ENCODE measurements around the gene WIPI1. TPM values are rescaled to one million over a fixed set of nuclear protein-coding genes. Genes with fewer than 3 reads are reported as not detected.
A peak's percentile ranks its signal among the peaks of the same experiment; 100 is the strongest.
"Not testable (repeated sequence)": the region's sequence is repeated elsewhere in the genome, so short reads cannot be mapped to it uniquely, and the experiment has no call there.

Gene WIPI1
- total RNA-seq, 2 experiments from 2014 or later: 34.4 to 43.5 TPM

GRCh38 chr17:68495081-68495480 is 37.8 kb upstream of the WIPI1 start:
- Histone ChIP-seq H3K79me2 (ENCODE audit: insufficient read depth, low read depth, low read length) (no peaks in the 10 kb centered on the region), H3K4me1 (ENCODE audit: insufficient read depth, low read length, poor library complexity, severe bottlenecking) (peaks cover 62% of the 10 kb centered on the region), H3K9me3 (ENCODE audit: low read length) (peaks cover 11% of the 10 kb centered on the region; the same call in 1 of the 2 replicates), H3K4me3 (ENCODE audit: low read depth, low read length, poor library complexity, severe bottlenecking) (no peak overlapping the region), H4K20me1 (ENCODE audit: insufficient read depth, low read length) (no peaks in the 10 kb centered on the region), H3K36me3 (ENCODE audit: insufficient read depth, low read length) (peaks cover 5% of the 10 kb centered on the region; the same call in 1 of the 2 replicates), H3K9me2 (ENCODE audit: insufficient read depth, low read length) (no peaks in the 10 kb centered on the region), H2AFZ (ENCODE audit: low read length) (no peak overlapping the region), H3K4me2 (ENCODE audit: low read length) (no peak overlapping the region), H3K27ac (ENCODE audit: low read depth, low read length, poor library complexity, severe bottlenecking) (peak overlapping the region; percentile 95)
- no peak for TF ChIP-seq CTCF (conservative IDR thresholded peaks at IDR 0.05; ENCODE audit: low read length)
- TF ChIP-seq EZH2phosphoT487 (IDR thresholded peaks at IDR 0.05; ENCODE audit: borderline replicate concordance, low read depth, low read length): no peak
- POLR2A ChIA-PET: interaction anchor here (0.7 to 4.8 kb wide), 4 partner anchors 9 to 271 kb away, joined by 3 to 81 read pairs (median 8); partner anchors contain the start of gene PRKAR1A
- BruUV-seq (replicated peaks): no TSS peak
- intact Hi-C loops (cut with micrococcal nuclease; ENCODE audit: unreplicated experiment): no loop called here
- CTCF ChIA-PET (ENCODE audit: unreplicated experiment): interaction anchor here (1.3 kb wide), 1 partner anchor 9 kb away, joined by 3 read pairs; no protein-coding TSS in a partner anchor
- no peak for DNase-seq (ENCODE audit: low spot score)

GRCh38 chr17:68492394-68493054 is 35.2 kb upstream of the WIPI1 start:
- POLR2A ChIA-PET: interaction anchor here (0.7 to 1.9 kb wide), 6 partner anchors 7 to 55 kb away, joined by 3 to 9 read pairs (median 4); no protein-coding TSS in a partner anchor
- H2AFZ ChIP-seq (ENCODE audit: low read length); DNase-seq (ENCODE audit: low spot score); H3K4me2 ChIP-seq (ENCODE audit: low read length); H3K4me3 ChIP-seq (ENCODE audit: low read depth, low read length, poor library complexity, severe bottlenecking); intact Hi-C loops (cut with micrococcal nuclease; ENCODE audit: unreplicated experiment); H4K20me1 ChIP-seq (ENCODE audit: insufficient read depth, low read length); H3K9me2 ChIP-seq (ENCODE audit: insufficient read depth, low read length); CTCF ChIA-PET (ENCODE audit: unreplicated experiment); H3K9me3 ChIP-seq (ENCODE audit: low read length); H3K36me3 ChIP-seq (ENCODE audit: insufficient read depth, low read length); H3K79me2 ChIP-seq (ENCODE audit: insufficient read depth, low read depth, low read length); BruUV-seq (replicated peaks): not testable (repeated sequence)
- peak overlapping the region; percentile 75 for H3K27ac ChIP-seq (ENCODE audit: low read depth, low read length, poor library complexity, severe bottlenecking)
- H3K4me1 ChIP-seq (ENCODE audit: insufficient read depth, low read length, poor library complexity, severe bottlenecking): peaks cover 56% of the 10 kb centered on the region

GRCh38 chr17:68491381-68492231 is 34.3 kb upstream of the WIPI1 start:
- intact Hi-C loops (cut with micrococcal nuclease; ENCODE audit: unreplicated experiment): loop anchor here (2.0 kb wide), 1 partner anchor 21 kb away; the partner anchor contains the start of gene PRKAR1A
- Histone ChIP-seq H3K79me2 (ENCODE audit: insufficient read depth, low read depth, low read length) (no peaks in the 10 kb centered on the region), H3K4me3 (ENCODE audit: low read depth, low read length, poor library complexity, severe bottlenecking) (peak overlapping the region; percentile 19), H2AFZ (ENCODE audit: low read length) (peak overlapping the region; percentile 63), H3K4me1 (ENCODE audit: insufficient read depth, low read length, poor library complexity, severe bottlenecking) (peaks cover 56% of the 10 kb centered on the region), H3K9me3 (ENCODE audit: low read length) (peaks cover 6% of the 10 kb centered on the region; the same call in 1 of the 2 replicates), H3K36me3 (ENCODE audit: insufficient read depth, low read length) (peaks cover 5% of the 10 kb centered on the region; the same call in 1 of the 2 replicates), H3K9me2 (ENCODE audit: insufficient read depth, low read length) (no peaks in the 10 kb centered on the region), H3K4me2 (ENCODE audit: low read length) (peak overlapping the region; percentile 64), H4K20me1 (ENCODE audit: insufficient read depth, low read length) (no peaks in the 10 kb centered on the region), H3K27ac (ENCODE audit: low read depth, low read length, poor library complexity, severe bottlenecking) (peak overlapping the region; percentile 75)
- CTCF ChIA-PET (ENCODE audit: unreplicated experiment): no interaction called here
- POLR2A ChIA-PET: interaction anchor here (0.6 to 1.9 kb wide), 12 partner anchors 9 to 700 kb away, joined by 3 to 9 read pairs (median 4); no protein-coding TSS in a partner anchor
- no TSS peak for BruUV-seq (replicated peaks)
- DNase-seq (ENCODE audit: low spot score): peak; percentile 85
- no peak for TF ChIP-seq EZH2phosphoT487 (IDR thresholded peaks at IDR 0.05; ENCODE audit: borderline replicate concordance, low read depth, low read length)
- no peak for TF ChIP-seq CTCF (conservative IDR thresholded peaks at IDR 0.05; ENCODE audit: low read length)

All from OCI-LY7 (cell line).